ENCODE data around the gene AMOTL1. TPM values are rescaled to one million over a fixed set of nuclear protein-coding genes. Genes with fewer than 3 reads are reported as not detected.

Gene AMOTL1
- total and polyA plus RNA-seq, 11 donors, result 6.2 to 76.0 (median 50.9) TPM

GRCh38 chr11:94876222-94876621 is 108.1 kb downstream of the AMOTL1 start:
- peaks cover 0 to 87% (median 29%) of the 10 kb centered on the region in 9 donors for H3K36me3 ChIP-seq
- DNase-seq (no peak), ATAC-seq (no peak)

GRCh38 chr11:94876645-94877442 is 108.7 kb downstream of the AMOTL1 start:
- intact Hi-C loops (cut with DNase I), result loop anchor here in 3 of 10 donors (5.0 to 10.0 kb wide), 5 partner anchors 48 to 255 kb away; no protein-coding TSS in a partner anchor
- DNase-seq (peak; percentile 78 to 86 (median 83)), ATAC-seq (peak; percentile 75 to 98 (median 92))
- no peaks in the 10 kb centered on the region for H3K9me3 ChIP-seq
- no peak overlapping the region for H3K4me3 ChIP-seq
- peaks cover 0 to 23% (median 15%) of the 10 kb centered on the region in 12 donors for H3K4me1 ChIP-seq
- no peaks in the 10 kb centered on the region for H3K27me3 ChIP-seq
- peak in 10 of 12 donors; percentile 15 to 58 (median 33) for TF ChIP-seq CTCF (IDR thresholded peaks at IDR 0.05)
- no peak for TF ChIP-seq POLR2A (IDR thresholded peaks at IDR 0.05)
- WGBS, 4 donors, result 41 to 58% (median 45%) methylated on average over 11 to 12 of the region's 12 CpGs
- H3K27ac ChIP-seq, result peak overlapping the region; percentile 17 to 80 (median 66)
- H3K36me3 ChIP-seq, result peaks cover 0 to 81% (median 27%) of the 10 kb centered on the region in 9 donors

More at GRCh38 chr11:94876222-94876621, 108.1 kb downstream of the AMOTL1 start:
- Histone ChIP-seq H3K27ac (peak overlapping the region in 11 of 12 donors; percentile 17 to 80 (median 56)), H3K4me1 (peaks cover 0 to 23% (median 15%) of the 10 kb centered on the region in 12 donors), H3K4me3 (no peak overlapping the region), H3K9me3 (no peaks in the 10 kb centered on the region), H3K27me3 (no peaks in the 10 kb centered on the region)
- intact Hi-C loops (cut with DNase I), result loop anchor here in 3 of 10 donors (5.0 to 10.0 kb wide), 5 partner anchors 49 to 254 kb away; no protein-coding TSS in a partner anchor
- 84 to 90% (median 87%) methylated on average over 8 of the region's 8 CpGs for WGBS, 4 donors
- TF ChIP-seq CTCF (IDR thresholded peaks at IDR 0.05) (no peak), POLR2A (IDR thresholded peaks at IDR 0.05) (no peak)

GRCh38 chr11:94877443-94878200 is 109.5 kb downstream of the AMOTL1 start:
- 76 to 83% (median 81%) methylated on average over 11 of the region's 11 CpGs for WGBS, 4 donors
- Histone ChIP-seq H3K4me3 (no peak overlapping the region), H3K27ac (peak overlapping the region in 6 of 12 donors; percentile 47 to 80 (median 72)), H3K27me3 (no peaks in the 10 kb centered on the region), H3K36me3 (peaks cover 0 to 80% (median 19%) of the 10 kb centered on the region in 9 donors), H3K9me3 (no peaks in the 10 kb centered on the region), H3K4me1 (peaks cover 0 to 23% (median 15%) of the 10 kb centered on the region in 12 donors)
- peak in 1 of 5 donors; percentile 44 for DNase-seq
- TF ChIP-seq POLR2A (IDR thresholded peaks at IDR 0.05) (no peak), CTCF (IDR thresholded peaks at IDR 0.05) (no peak)
- ATAC-seq, result peak in 3 of 4 donors; percentile 22 to 68 (median 57)
- intact Hi-C loops (cut with DNase I), result loop anchor here in 3 of 10 donors (5.0 to 10.0 kb wide), 5 partner anchors 47 to 255 kb away; no protein-coding TSS in a partner anchor
